ENCODE data around the gene GIGYF2.
A peak's percentile ranks its signal among the peaks of the same experiment; 100 is the strongest.
"Not testable (repeated sequence)": the region's sequence is repeated elsewhere in the genome, so short reads cannot be mapped to it uniquely, and the experiment has no call there.

The GIGYF2 gene

DNA sequence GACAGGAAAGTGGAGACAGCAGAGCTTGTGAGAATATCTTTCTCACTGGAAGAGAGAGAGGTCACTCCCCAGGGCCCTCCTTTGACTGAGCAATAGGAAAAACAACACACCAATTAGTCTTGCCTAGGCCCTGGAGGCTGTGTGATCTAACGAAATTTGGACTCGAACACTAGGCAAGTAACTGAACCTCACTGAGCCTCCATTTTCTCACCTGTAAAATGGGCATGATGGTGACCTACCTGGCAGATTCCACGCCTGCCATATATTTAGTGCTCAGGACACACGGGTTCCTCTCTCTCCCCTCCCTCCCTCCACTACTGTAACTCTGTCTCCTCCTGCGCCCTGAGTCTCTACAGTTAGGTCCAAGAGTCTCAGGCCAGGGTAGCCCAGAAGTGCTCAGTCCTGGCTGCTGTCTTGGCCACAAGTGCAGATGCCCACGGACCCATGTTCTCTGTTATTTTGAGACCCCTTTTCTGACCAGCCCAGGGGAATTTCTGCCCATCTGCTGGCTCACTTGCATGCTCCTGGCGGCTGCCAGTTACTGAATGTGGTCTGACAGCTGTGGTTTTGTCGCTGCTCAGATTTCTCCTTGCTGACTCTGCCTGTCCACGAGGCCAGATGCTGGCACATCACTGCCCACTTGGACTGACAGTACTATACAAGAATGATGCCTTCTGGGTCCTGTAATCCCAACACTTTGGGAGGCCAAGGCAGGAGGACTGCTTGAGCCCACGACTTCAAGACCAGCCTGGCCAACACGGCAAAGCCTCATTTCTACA lies 9.6 kb upstream of the GIGYF2 start:
- TF ChIP-seq, protein P1, sequence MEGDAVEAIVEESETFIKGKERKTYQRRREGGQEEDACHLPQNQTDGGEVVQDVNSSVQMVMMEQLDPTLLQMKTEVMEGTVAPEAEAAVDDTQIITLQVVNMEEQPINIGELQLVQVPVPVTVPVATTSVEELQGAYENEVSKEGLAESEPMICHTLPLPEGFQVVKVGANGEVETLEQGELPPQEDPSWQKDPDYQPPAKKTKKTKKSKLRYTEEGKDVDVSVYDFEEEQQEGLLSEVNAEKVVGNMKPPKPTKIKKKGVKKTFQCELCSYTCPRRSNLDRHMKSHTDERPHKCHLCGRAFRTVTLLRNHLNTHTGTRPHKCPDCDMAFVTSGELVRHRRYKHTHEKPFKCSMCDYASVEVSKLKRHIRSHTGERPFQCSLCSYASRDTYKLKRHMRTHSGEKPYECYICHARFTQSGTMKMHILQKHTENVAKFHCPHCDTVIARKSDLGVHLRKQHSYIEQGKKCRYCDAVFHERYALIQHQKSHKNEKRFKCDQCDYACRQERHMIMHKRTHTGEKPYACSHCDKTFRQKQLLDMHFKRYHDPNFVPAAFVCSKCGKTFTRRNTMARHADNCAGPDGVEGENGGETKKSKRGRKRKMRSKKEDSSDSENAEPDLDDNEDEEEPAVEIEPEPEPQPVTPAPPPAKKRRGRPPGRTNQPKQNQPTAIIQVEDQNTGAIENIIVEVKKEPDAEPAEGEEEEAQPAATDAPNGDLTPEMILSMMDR (IDR thresholded peaks at IDR 0.05; ENCODE audit: insufficient read depth, low read depth, low read length, missing control alignments) = no peak
- no peak overlapping the region for H3K4me3 ChIP-seq (ENCODE audit: low read depth, low read length)
- no peak for DNase-seq (ENCODE audit: low read depth)

DNA sequence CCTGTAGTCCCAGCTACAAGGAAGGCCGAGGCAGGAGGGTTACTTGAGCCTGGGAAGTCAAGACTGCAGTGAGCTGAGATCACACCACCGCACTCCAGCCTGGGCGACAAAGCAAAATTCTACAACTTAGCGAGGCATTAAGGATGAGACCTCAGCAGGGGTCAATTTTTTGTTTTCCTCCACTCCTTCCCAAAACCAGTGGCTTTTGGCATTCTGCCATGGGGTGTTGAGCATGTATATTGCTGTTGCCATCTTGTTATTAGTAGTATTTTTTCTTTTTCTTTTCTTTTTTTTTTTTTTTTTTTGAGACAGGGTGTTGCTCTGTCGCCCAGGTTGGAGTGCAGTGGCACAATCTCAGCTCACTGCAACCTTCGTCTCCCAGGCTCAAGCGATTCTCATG lies 8.9 kb upstream of the GIGYF2 start:
- TF ChIP-seq, protein P1 (IDR thresholded peaks at IDR 0.05; ENCODE audit: insufficient read depth, low read depth, low read length, missing control alignments) = no peak
- no peak overlapping the region for H3K4me3 ChIP-seq (ENCODE audit: low read depth, low read length)
- no peak for DNase-seq (ENCODE audit: low read depth)

DNA sequence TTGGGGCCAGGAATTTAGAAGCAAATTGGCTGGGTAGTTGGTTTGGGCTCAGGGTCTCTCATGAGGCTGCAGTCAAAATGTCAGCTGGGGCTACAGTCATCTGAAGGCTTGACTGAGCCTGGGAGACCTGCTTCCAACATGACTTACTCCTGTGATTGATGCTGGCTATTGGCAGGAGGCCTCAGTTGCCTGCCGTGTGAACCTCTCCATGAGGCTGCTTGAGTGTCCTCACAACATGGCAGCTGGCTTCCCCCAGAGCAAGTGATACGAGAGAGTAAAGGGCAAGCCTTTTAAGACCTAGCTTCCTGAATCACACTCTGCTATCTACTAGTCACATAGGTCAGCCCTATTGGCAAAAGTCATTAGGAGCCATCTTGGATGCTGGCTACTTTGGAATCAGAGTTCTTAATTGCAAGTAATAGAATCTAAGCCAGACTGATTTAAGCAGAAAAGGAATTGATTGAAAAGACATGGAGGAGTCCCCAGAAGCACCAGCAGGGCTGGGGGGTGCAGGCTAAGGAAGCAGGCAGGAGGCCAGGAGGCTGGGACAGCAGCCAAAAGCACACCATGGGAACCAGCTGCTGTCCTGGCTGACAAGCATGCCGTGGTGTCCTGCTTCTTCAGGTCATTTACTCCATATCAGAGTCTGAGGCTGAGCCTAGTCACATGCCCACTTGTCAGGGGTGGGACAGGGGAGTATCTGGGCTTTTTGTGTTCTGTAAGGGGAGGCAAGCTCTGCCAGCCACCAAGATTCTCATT lies 7.8 kb upstream of the GIGYF2 start:
- TF ChIP-seq, protein P1 (IDR thresholded peaks at IDR 0.05; ENCODE audit: insufficient read depth, low read depth, low read length, missing control alignments) = no peak
- no peak overlapping the region for H3K4me3 ChIP-seq (ENCODE audit: low read depth, low read length)
- DNase-seq (ENCODE audit: low read depth) = no peak

DNA sequence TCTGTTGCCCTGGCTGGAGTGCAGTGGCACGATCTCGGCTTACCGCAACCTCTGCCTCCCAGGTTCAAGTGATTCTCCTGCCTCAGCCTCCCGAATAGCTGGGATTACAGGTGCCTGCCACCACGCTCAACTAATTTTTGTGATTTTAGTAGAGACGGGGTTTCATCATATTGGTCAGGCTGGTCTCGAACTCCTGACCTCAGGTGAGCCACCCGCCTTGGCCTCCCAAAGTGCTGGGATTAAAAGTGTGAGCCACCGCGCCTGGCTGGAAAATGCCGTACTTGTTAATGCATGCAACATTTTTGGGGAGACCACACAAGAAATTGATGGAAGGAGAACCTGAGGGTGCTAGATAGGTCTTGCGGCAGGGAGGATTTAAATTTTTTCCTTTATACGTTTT lies 6.0 kb upstream of the GIGYF2 start:
- not testable (repeated sequence) for DNase-seq (ENCODE audit: low read depth); H3K4me3 ChIP-seq (ENCODE audit: low read depth, low read length)

DNA sequence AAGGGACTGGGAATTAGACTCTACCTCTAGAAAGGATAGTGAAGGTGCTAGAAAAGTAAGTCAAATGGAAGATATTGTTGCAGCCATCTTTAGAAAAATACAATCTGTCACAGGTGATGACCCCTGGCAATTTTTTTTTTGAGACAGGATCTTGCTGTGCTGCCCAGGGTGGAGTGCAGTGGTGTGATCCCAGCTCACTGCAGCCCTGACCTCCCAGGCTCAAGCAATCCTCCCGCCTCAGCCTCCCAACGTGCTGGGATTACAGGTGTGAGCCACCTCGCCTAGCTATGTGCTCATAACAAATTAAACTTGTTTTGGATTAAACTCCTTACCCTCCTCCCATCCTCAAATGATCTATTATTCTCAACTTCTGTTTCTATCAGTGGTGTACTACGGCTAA lies 3.8 kb upstream of the GIGYF2 start:
- DNase-seq (ENCODE audit: low read depth) = no peak
- H3K4me3 ChIP-seq (ENCODE audit: low read depth, low read length) = no peak overlapping the region
- TF ChIP-seq, protein P1 (IDR thresholded peaks at IDR 0.05; ENCODE audit: insufficient read depth, low read depth, low read length, missing control alignments) = no peak

DNA sequence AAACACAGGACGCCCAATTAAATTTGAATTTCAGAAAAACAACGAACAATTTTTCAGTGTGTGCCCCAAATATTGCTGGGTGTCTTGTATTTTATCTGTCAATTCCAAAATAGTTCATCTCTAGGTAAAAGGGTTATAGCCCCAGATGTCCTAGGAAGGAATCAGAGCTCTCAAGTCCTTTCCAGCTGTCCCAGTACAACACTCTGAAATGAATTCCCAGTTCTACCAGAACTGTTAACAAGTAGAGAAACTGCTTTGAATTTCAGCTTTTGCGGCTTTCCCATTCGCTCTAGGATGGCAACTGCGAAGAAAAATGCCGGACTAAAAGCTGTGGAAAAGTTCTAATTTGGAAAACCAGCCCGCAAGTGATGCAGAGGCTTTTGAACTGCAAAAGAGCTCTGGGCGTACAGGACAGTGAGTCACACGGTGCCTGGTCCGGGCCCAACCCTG lies 497 bp upstream of the GIGYF2 start:
- peak overlapping the region; percentile 91 for H3K4me3 ChIP-seq (ENCODE audit: low read depth, low read length)
- DNase-seq (ENCODE audit: low read depth) = no peak
- TF ChIP-seq, protein P1 (IDR thresholded peaks at IDR 0.05; ENCODE audit: insufficient read depth, low read depth, low read length, missing control alignments) = no peak

DNA sequence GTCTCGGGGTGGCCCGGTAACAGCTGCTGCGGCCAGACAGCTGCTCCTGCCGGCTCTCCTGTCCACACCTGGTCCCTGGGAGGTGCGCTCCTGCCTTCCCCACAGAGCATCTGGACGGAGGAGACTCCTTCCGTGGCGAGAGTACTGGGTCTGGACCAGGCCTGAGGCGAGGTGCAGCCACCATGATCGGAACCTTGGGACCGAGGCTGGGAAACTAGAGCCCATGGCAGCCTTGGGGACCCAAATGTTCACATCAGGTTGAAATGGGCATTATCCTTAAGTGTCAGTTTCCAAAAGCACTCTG lies 628 bp downstream of the GIGYF2 start:
- DNase-seq (ENCODE audit: low read depth) = peak; percentile 46
- TF ChIP-seq, protein P1 (IDR thresholded peaks at IDR 0.05; ENCODE audit: insufficient read depth, low read depth, low read length, missing control alignments) = no peak
- peak overlapping the region; percentile 91 for H3K4me3 ChIP-seq (ENCODE audit: low read depth, low read length)
